DND-41 (cell line): ENCODE measurements around the gene RASGRF2.

Experiments used
- ATAC-seq: fragments of 200-7000 bp; cut with Tn5 transposase; 3 replicates; pipeline ENCODE4 v1.9.1; 2021; ENCODE audit warnings: low read depth; ENCODE audit not compliant: insufficient read depth
- DNase-seq: peaks from one replicate; pipeline ENCODE4 v3.0.0-alpha.2; 2020
- H2AFZ ChIP-seq: 2 replicates; pipeline ENCODE4 v1.6.0; 2012; ENCODE audit warnings: low read depth, low read length
- H3K27ac ChIP-seq: 2 replicates; pipeline ENCODE4 v1.5.1; 2012; ENCODE audit warnings: low read length, inconsistent platforms
- H3K27me3 ChIP-seq: fragments of 200-600 bp; sonication (generic); 2 replicates; pipeline ENCODE4 v1.6.0; 2012; ENCODE audit warnings: low read length, mild to moderate bottlenecking, inconsistent platforms; ENCODE audit not compliant: insufficient read depth, poor library complexity
- H3K36me3 ChIP-seq: 2 replicates; pipeline ENCODE4 v1.5.1; 2012; ENCODE audit warnings: low read length, inconsistent platforms; ENCODE audit not compliant: insufficient read depth
- H3K4me1 ChIP-seq: 2 replicates; pipeline ENCODE4 v1.5.1; 2012; ENCODE audit warnings: mild to moderate bottlenecking, low read length; ENCODE audit not compliant: insufficient read depth
- H3K4me2 ChIP-seq: 2 replicates; pipeline ENCODE4 v1.6.0; 2012; ENCODE audit warnings: mild to moderate bottlenecking, moderate library complexity, low read length, inconsistent platforms; ENCODE audit not compliant: insufficient read depth
- H3K4me3 ChIP-seq, 2 experiments: fragments of 200-600 bp in 1 of 2; shearing (Covaris generic) in 1 of 2; 2 replicates each; pipeline ENCODE4 v1.5.1; 2012 to 2016; ENCODE audit warnings: inconsistent platforms in 2 of 2, low read length in 2 of 2, mild to moderate bottlenecking in 2 of 2, low read depth in 1 of 2, moderate library complexity in 1 of 2
- H3K79me2 ChIP-seq: 2 replicates; pipeline ENCODE4 v1.6.0; 2012; ENCODE audit warnings: low read length, inconsistent platforms; ENCODE audit not compliant: insufficient read depth
- H3K9ac ChIP-seq: 2 replicates; pipeline ENCODE4 v1.6.0; 2012; ENCODE audit warnings: low read depth, mild to moderate bottlenecking, inconsistent platforms, low read length, moderate library complexity
- H3K9me3 ChIP-seq: 2 replicates; pipeline ENCODE4 v1.5.1; 2012; ENCODE audit warnings: low read length, moderate library complexity, mild to moderate bottlenecking, inconsistent platforms; ENCODE audit not compliant: insufficient read depth, severe bottlenecking
- H4K20me1 ChIP-seq: 2 replicates; pipeline ENCODE4 v1.6.0; 2012; ENCODE audit warnings: low read length; ENCODE audit not compliant: insufficient read depth
- EZH2 ChIP-seq: IDR thresholded peaks from 3 replicates; pipeline ENCODE4 v1.6.1; 2012; ENCODE audit warnings: borderline replicate concordance, low read depth, mild to moderate bottlenecking, moderate library complexity, low read length, inconsistent platforms; ENCODE audit not compliant: severe bottlenecking
- TF ChIP-seq, protein P1 (sequence below): IDR thresholded peaks from 2 replicates; pipeline ENCODE4 v1.5.1; 2012; ENCODE audit warnings: borderline replicate concordance, low read length, moderate library complexity, mild to moderate bottlenecking; ENCODE audit not compliant: poor library complexity, severe bottlenecking; ENCODE audit errors: extremely low read depth

Gene RASGRF2

DNA sequence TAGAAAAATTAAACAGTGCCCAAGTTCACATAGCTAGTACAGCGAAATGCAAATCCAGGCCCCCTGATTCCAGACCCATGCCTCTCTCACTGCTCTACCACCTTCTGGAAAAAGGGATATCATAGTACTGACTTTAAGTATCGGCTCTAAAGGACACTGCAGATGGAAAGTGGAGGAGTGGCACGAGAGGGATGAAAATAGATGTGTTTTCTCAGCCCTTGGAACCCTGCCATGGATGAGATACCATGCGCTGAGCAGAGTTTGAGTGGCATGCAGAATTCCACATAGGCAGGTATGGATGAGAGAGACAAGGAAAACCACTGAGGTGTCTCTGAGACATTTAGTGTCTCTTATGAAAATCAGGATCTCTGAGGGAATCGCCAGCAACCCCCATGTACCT lies 291.8 kb downstream of the RASGRF2 start:
- H3K79me2 ChIP-seq, result no peaks in the 10 kb centered on the region
- H3K4me2 ChIP-seq, result no peak overlapping the region
- no peaks in the 10 kb centered on the region for H3K4me1 ChIP-seq
- no peak overlapping the region for H3K27ac ChIP-seq
- H3K36me3 ChIP-seq, result peaks cover 3% of the 10 kb centered on the region; the same call in 1 of the 2 replicates
- no peaks in the 10 kb centered on the region for H3K27me3 ChIP-seq
- DNase-seq (no peak), ATAC-seq (no peak)
- no peaks in the 10 kb centered on the region for H4K20me1 ChIP-seq
- no peaks in the 10 kb centered on the region for H3K9me3 ChIP-seq
- no peak overlapping the region for H2AFZ ChIP-seq
- H3K4me3 ChIP-seq, result no peak overlapping the region
- no peak overlapping the region for H3K9ac ChIP-seq
- no peak for TF ChIP-seq EZH2
- TF ChIP-seq, protein P1, sequence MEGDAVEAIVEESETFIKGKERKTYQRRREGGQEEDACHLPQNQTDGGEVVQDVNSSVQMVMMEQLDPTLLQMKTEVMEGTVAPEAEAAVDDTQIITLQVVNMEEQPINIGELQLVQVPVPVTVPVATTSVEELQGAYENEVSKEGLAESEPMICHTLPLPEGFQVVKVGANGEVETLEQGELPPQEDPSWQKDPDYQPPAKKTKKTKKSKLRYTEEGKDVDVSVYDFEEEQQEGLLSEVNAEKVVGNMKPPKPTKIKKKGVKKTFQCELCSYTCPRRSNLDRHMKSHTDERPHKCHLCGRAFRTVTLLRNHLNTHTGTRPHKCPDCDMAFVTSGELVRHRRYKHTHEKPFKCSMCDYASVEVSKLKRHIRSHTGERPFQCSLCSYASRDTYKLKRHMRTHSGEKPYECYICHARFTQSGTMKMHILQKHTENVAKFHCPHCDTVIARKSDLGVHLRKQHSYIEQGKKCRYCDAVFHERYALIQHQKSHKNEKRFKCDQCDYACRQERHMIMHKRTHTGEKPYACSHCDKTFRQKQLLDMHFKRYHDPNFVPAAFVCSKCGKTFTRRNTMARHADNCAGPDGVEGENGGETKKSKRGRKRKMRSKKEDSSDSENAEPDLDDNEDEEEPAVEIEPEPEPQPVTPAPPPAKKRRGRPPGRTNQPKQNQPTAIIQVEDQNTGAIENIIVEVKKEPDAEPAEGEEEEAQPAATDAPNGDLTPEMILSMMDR, result no peak

- no peak for DNase-seq
Measured at GRCh38 chr5:81252904-81253303, 292.7 kb downstream of the RASGRF2 start.

GRCh38 chr5:81253875-81254274 lies 293.7 kb downstream of the RASGRF2 start:
- H3K9me3 ChIP-seq, result no peaks in the 10 kb centered on the region
- H3K27ac ChIP-seq, result no peak overlapping the region
- no peaks in the 10 kb centered on the region for H3K27me3 ChIP-seq
- H3K4me3 ChIP-seq, result no peak overlapping the region
- no peak overlapping the region for H3K9ac ChIP-seq
- H3K79me2 ChIP-seq, result peaks cover 1% of the 10 kb centered on the region; the same call in 1 of the 2 replicates
- no peak for DNase-seq
- no peak overlapping the region for H3K4me2 ChIP-seq
- H3K36me3 ChIP-seq, result peaks cover 3% of the 10 kb centered on the region; the same call in 1 of the 2 replicates
- no peaks in the 10 kb centered on the region for H4K20me1 ChIP-seq
- no peak overlapping the region for H2AFZ ChIP-seq
- TF ChIP-seq, protein P1, result no peak
- TF ChIP-seq EZH2, result no peak
- ATAC-seq, result no peak
- H3K4me1 ChIP-seq, result no peaks in the 10 kb centered on the region

More at GRCh38 chr5:81252904-81253303, 292.7 kb downstream of the RASGRF2 start:
- no peaks in the 10 kb centered on the region for H3K27me3 ChIP-seq
- no peak for TF ChIP-seq EZH2
- TF ChIP-seq, protein P1, result no peak
- H3K9ac ChIP-seq, result no peak overlapping the region
- H4K20me1 ChIP-seq, result no peaks in the 10 kb centered on the region
- no peaks in the 10 kb centered on the region for H3K79me2 ChIP-seq
- H3K27ac ChIP-seq, result no peak overlapping the region
- H2AFZ ChIP-seq, result no peak overlapping the region
- no peak overlapping the region for H3K4me3 ChIP-seq
- ATAC-seq, result no peak
- no peaks in the 10 kb centered on the region for H3K9me3 ChIP-seq
- no peak overlapping the region for H3K4me2 ChIP-seq
- H3K36me3 ChIP-seq, result peaks cover 3% of the 10 kb centered on the region; the same call in 1 of the 2 replicates
- no peaks in the 10 kb centered on the region for H3K4me1 ChIP-seq
